ENCODE results near the gene TM9SF1. TPM values are rescaled to one million over a fixed set of nuclear protein-coding genes. Genes with fewer than 3 reads are reported as not detected.
"Not testable (repeated sequence)": the region's sequence is repeated elsewhere in the genome, so short reads cannot be mapped to it uniquely, and the experiment has no call there.

TM9SF1 gene
- total and polyA plus RNA-seq, 2 donors = 30.4 to 48.1 TPM

DNA sequence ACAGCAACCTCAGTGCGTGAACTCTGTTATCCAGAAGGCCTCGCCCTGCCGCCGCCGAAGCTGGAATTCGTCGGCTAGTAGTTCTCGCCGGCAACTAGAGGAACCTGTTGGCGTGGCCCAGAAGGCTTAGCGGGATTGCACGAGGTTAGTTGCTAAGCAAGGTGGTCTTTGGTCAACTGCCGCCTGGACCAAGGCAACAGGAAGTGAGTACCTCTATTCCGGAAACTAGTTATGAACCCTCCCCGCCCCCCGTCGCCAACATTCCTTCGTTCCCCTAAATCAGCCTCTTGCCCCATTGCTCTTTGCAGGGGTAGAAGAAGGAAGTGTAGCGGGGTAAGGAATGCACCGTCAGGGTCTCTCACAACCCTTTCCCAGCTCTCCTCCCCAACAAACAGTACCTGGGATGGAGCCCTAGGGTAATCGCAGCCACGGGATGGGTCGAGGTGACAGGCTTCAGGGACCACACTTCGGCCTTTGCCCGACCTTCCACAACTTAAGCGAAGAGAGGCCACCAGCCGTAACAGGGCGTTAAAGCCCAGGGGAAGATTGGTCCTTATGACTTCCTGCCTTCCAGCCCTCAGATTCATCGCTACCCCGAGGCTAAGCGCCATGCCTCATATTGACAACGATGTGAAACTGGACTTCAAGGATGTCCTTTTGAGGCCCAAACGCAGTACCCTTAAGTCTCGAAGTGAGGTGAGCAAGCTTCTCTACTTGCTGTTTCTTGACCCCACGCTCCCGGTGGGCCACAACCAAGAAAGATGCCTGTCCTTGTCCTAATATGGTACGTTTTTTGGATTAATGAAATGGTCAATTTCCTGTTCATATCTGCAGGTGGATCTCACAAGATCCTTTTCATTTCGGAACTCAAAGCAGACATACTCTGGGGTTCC lies 37.6 kb upstream of the TM9SF1 start, which contains the start of gene GMPR2:
TSS of gene GMPR2 (plus strand) at position 285 of the 893 bp plus-strand sequence. CDS start at position 610, 325 bp downstream.
- H3K4me3 ChIP-seq (ENCODE audit: low read depth, low read length) = peak within 1 kb of the TSS; percentile 92
- H3K4me1 ChIP-seq (ENCODE audit: insufficient read depth) = no peaks in the 10 kb centered on the region
- no peak for DNase-seq (ENCODE audit: extremely low spot score)
- peak within 1 kb of the TSS; percentile 77 for H3K27ac ChIP-seq (ENCODE audit: low read depth)
- 3% methylated on average over 38 of the region's 38 CpGs for WGBS
- H3K36me3 ChIP-seq (ENCODE audit: insufficient read depth) = no peaks in the 10 kb centered on the region

DNA sequence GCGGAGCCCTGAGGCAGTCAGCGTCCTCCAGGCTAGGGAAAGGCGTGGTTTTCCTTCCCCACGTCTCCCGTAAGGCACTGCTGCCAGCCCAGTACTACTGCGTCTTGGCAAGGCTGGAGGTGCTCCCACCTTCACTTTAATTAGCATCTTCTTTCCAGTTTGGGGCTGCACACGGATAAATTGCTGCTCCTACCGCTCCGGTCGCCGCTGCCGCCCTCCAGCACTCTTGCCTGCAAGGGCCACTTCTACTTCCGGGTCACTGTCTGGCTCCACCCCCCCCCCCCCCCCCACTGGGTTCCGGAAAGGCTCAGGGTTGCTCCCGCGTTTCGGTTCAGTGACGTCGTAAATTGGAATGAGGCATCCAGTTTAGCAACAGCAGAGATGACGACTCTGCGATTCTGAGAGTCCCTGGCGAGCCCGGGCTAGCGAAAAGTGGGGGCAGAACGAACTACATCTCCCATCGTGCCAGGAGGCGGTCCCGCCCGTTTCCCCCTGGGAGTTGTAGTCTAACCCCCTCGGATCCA lies 36.9 kb upstream of the TM9SF1 start, which contains the start of gene NEDD8:
TSS of gene NEDD8 (minus strand) at position 247 of the 524 bp plus-strand sequence. CDS start at position 147, 100 bp downstream.
- Histone ChIP-seq H3K36me3 (ENCODE audit: insufficient read depth) (no peaks in the 10 kb centered on the region), H3K4me3 (ENCODE audit: low read depth, low read length) (peak within 1 kb of the TSS; percentile 92), H3K27ac (ENCODE audit: low read depth) (peak within 1 kb of the TSS; percentile 77), H3K4me1 (ENCODE audit: insufficient read depth) (no peaks in the 10 kb centered on the region)
- DNase-seq (ENCODE audit: extremely low spot score) = peak; percentile 83
- under 1% methylated on average over 30 of the region's 30 CpGs for WGBS

DNA sequence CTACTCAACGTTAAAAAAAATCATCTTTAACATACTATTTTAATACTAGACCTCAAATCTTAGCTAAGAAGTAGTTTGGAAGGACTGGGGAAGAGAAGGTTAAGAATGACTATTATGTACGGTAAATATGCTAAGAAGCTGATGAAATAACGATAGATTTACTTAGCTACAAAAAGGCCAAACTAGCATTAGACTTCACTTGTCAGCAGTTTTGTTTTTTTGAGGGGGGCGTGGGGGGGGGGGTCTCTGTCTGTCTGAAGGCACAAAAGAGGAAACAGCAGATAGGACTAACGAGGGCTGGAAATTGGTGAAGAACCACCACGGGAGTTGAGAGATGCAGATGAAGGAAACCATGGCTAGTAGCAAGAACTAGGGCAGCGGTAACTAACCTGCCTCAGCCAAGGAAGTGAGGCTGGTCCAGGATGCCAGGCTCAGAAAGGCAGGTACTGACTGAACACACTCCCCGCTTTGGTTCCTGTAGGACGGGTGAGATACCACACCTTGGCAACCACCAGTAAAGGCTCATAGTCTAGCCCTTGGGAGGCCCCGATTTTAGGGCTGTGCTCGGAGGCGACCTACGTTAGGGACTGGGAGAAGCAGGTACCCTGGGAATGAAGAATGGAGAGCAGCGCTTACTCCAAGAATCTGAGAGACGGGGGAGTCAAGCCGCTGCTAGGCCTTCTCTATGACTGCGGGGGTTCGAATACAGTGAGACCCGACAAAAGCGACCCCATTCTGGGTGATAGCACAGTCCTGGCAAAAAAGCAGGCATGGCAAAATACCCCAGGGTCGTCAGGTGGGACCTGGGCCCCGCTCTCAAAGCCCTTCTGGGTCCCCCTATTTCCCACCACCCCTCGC lies 36.3 kb upstream of the TM9SF1 start:
- Histone ChIP-seq H3K4me3 (ENCODE audit: low read depth, low read length) (peak overlapping the region; percentile 92), H3K36me3 (ENCODE audit: insufficient read depth) (no peaks in the 10 kb centered on the region), H3K27ac (ENCODE audit: low read depth) (peak overlapping the region; percentile 53), H3K4me1 (ENCODE audit: insufficient read depth) (no peaks in the 10 kb centered on the region)
- DNase-seq (ENCODE audit: extremely low spot score) = no peak
- 11% methylated on average over 23 of the region's 23 CpGs for WGBS

DNA sequence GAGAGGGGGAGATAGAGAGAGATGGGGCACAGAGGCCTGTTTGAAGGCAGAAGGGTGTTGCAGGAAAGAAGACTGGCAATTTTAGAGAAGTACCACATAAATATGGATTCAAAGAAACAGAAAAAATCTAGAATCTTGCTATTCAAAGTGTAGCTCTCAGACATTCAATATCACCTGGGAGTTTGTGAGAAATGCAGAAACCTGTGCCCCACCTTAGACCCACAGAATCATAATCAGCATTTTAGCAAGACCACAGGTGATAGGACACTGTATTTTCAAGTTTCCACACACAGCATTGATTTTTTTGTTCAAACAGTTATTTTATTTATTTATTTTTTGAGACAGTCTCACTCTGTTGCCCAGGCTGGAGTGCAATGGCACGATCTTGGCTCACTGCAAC lies 33.7 kb upstream of the TM9SF1 start:
- Histone ChIP-seq H3K27ac (ENCODE audit: low read depth) (no peak overlapping the region), H3K4me3 (ENCODE audit: low read depth, low read length) (no peak overlapping the region), H3K36me3 (ENCODE audit: insufficient read depth) (no peaks in the 10 kb centered on the region), H3K4me1 (ENCODE audit: insufficient read depth) (no peaks in the 10 kb centered on the region)
- 78% methylated on average over 1 of the region's 1 CpG for WGBS
- no peak for DNase-seq (ENCODE audit: extremely low spot score)

DNA sequence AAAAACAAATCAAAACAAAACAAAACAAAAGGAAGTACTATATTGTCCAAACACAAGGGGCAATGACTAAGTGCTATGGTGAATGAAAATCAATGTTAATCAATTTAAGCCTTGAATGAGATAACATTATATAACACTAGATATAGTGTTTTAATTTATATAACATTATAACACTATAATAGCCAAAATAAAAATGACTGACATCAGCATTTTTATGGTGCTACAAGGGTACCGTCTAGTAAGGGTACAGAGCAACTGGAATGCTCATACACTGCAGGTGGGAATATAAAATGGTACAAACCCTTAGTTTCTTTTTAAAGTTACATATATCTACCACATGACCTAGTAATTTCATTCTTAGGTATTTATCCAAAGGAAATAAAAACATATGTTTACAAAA lies 31.2 kb upstream of the TM9SF1 start:
- Histone ChIP-seq H3K36me3 (ENCODE audit: insufficient read depth) (no peaks in the 10 kb centered on the region), H3K4me3 (ENCODE audit: low read depth, low read length) (no peak overlapping the region), H3K27ac (ENCODE audit: low read depth) (no peak overlapping the region), H3K4me1 (ENCODE audit: insufficient read depth) (no peaks in the 10 kb centered on the region)
- DNase-seq (ENCODE audit: extremely low spot score) = no peak
- WGBS = 74% methylated on average over 1 of the region's 1 CpG

DNA sequence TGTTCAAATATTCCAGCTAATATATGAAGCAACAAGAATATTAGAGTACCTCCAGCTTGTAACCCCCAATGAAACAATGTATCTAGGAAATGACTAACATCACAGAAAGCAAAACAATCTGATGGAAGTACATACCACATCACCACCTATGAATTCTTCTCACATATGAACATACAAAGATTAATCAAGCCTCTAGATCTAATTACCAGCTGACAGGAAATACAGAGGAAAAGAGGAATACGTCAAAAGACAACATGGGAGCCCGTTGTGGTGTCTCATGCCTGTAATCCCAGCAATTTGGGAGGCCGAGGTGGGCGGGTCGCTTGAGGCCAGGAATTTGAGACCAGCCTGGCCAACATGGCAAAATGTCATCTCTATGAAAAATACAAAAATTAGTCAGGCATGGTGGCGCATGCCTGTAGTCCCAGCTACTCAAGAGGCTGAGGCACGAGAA lies 29.4 kb upstream of the TM9SF1 start:
- DNase-seq (ENCODE audit: extremely low spot score) = no peak
- Histone ChIP-seq H3K36me3 (ENCODE audit: insufficient read depth) (no peaks in the 10 kb centered on the region), H3K27ac (ENCODE audit: low read depth) (no peak overlapping the region), H3K4me1 (ENCODE audit: insufficient read depth) (no peaks in the 10 kb centered on the region), H3K4me3 (ENCODE audit: low read depth, low read length) (no peak overlapping the region)
- WGBS = 90% methylated on average over 7 of the region's 7 CpGs

DNA sequence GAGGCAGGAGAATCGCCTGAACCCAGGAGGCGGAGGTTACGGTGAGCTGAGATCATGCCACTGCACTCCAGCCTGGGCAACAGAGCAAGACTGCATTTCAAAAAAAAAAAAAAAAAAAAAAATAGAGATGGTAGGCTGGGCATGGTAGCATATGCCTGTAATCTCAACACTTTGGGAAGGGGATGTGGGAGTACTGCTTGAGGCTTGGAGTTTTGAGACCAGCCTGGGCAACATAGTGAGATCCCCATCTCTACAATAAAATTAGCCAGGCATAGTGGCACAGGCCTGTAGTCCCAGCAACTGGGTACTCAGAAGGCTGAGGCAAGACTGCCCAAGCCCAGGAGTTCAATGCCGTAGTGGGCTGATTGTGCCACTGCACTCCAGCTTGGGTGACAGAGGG lies 27.7 kb upstream of the TM9SF1 start:
- WGBS = 95% methylated on average over 4 of the region's 4 CpGs
- H3K27ac ChIP-seq (ENCODE audit: low read depth); H3K4me3 ChIP-seq (ENCODE audit: low read depth, low read length); H3K4me1 ChIP-seq (ENCODE audit: insufficient read depth); H3K36me3 ChIP-seq (ENCODE audit: insufficient read depth); DNase-seq (ENCODE audit: extremely low spot score): not testable (repeated sequence)

DNA sequence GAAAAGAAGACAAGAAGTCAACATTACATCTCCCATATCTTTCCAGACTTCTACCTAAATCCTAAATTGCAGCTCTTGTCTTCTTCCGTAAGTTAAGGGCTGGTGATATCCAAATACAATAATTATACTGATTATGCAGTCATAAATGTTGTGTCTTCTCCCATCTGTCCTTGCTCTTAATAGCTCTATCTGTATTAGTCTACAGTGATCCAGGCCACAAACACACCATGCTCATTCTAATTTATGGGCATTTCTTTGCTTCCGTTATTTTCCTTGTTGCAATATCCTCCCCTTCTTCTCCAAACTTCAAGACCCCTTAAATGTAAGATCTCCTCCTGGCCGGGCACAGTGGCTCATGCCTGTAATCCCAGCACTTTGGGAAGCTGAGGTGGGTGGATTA lies 24.3 kb upstream of the TM9SF1 start:
- no peak overlapping the region for H3K27ac ChIP-seq (ENCODE audit: low read depth)
- no peak overlapping the region for H3K4me3 ChIP-seq (ENCODE audit: low read depth, low read length)
- 58% methylated on average over 3 of the region's 3 CpGs for WGBS
- DNase-seq (ENCODE audit: extremely low spot score) = no peak
- H3K4me1 ChIP-seq (ENCODE audit: insufficient read depth) = no peaks in the 10 kb centered on the region
- no peaks in the 10 kb centered on the region for H3K36me3 ChIP-seq (ENCODE audit: insufficient read depth)

DNA sequence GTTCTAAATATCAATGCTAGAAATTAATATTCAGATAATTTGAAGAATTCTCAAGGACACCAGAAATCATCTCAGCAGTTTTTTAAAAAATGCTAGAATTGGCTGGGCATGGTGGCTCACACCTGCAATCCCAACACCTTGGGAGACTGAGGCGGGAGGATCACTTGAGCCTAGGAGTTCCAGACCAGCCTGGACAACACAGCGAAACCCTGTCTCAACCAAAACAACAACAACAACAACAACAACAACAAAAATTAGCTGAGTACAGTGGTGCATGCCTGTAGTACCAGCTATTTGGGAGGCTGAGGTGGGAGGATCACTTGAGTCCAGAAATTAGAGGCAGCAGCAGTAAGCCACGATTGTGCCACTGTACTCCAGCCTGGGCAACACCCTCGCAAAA lies 23.8 kb upstream of the TM9SF1 start:
- H3K4me3 ChIP-seq (ENCODE audit: low read depth, low read length) = no peak overlapping the region
- no peaks in the 10 kb centered on the region for H3K4me1 ChIP-seq (ENCODE audit: insufficient read depth)
- no peak for DNase-seq (ENCODE audit: extremely low spot score)
- 92% methylated on average over 4 of the region's 4 CpGs for WGBS
- no peaks in the 10 kb centered on the region for H3K36me3 ChIP-seq (ENCODE audit: insufficient read depth)
- H3K27ac ChIP-seq (ENCODE audit: low read depth) = no peak overlapping the region

DNA sequence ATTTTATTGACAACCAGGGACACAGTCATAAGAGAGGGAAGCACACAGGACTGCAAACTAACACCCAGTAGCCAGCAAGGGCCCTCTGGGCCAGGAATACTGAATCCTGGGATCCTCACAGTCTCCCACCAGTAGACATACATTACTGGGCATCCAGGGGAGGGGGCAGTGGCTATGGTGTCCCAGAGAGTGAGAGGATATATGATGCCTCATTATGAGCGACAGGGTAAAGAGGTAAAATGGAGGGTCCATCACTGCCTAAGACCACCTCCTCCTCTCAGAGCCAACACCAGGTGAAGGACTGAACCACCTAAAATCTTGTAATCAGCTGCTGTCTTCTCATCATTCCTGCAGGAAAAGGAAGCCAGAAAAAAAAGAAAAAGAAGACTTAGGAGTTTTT lies 21.6 kb upstream of the TM9SF1 start:
- not testable (repeated sequence) for H3K4me1 ChIP-seq (ENCODE audit: insufficient read depth); H3K27ac ChIP-seq (ENCODE audit: low read depth); DNase-seq (ENCODE audit: extremely low spot score); H3K36me3 ChIP-seq (ENCODE audit: insufficient read depth); H3K4me3 ChIP-seq (ENCODE audit: low read depth, low read length)
- 98% methylated on average over 1 of the region's 1 CpG for WGBS

DNA sequence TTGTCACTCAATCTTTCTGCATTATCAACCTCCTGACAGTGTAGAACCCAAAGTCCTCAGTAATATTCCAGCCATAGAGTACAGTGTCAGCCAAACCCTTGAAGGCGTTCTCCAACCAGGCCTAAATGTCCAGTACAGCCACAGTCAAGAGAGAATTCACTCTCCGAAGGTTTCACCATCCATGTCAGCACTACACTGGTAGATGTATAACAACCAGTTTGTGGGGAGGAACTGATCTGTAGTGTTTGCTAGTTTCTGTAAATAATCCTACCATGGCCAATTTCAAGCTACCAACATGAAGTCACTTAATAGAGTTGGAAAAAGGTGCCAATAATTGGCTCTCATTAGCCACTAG lies 21.1 kb upstream of the TM9SF1 start:
- no peaks in the 10 kb centered on the region for H3K4me1 ChIP-seq (ENCODE audit: insufficient read depth)
- no peak overlapping the region for H3K4me3 ChIP-seq (ENCODE audit: low read depth, low read length)
- DNase-seq (ENCODE audit: extremely low spot score) = no peak
- H3K27ac ChIP-seq (ENCODE audit: low read depth) = no peak overlapping the region
- H3K36me3 ChIP-seq (ENCODE audit: insufficient read depth) = no peaks in the 10 kb centered on the region
- WGBS = 90% methylated on average over 2 of the region's 2 CpGs

DNA sequence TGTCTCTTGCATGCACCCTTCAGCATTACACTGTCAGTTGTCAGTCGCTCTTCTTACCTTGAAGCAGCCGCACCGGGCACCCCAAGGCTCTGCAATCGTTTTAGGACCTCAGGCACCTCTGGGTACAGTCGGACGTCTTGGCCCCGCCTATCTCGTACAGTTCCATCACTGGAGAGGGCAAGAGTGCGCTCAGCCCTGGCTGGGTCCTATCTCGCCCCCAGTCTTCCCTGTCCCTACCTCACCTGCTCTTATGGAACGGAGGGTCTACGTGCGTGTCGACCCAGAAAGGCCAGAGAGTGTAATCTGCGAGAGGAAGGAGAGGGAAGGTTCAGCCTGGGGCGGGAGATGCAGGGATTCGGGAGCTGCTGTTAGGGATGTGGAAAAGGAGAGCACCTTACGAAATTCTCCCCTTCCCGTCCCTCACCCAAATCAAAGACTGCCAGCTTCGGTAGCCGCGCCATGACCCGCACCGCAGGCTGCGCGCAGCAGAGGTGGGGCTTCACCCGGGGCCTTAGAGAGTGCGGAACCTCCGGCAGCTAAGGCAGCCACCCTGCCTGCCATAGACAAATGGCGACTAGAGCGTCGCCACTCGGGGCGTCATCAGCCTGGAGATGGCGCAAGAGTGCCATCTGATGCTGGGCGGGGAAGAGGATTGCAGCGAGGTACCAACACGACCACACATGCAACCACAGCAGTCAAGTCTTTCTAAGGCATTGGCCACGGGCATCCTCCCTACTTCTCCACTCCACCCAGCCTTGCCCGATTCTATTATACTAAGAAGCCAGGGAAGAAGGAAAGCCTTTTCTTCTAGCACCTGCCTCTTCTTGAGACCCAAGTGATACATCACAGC lies 20.5 kb upstream of the TM9SF1 start, which contains the start of gene MDP1:
TSS of gene MDP1 (minus strand) at position 572 of the 850 bp plus-strand sequence. CDS start at position 461, 111 bp downstream.
- H3K36me3 ChIP-seq (ENCODE audit: insufficient read depth) = no peaks in the 10 kb centered on the region
- peak; percentile 56 for DNase-seq (ENCODE audit: extremely low spot score)
- WGBS = under 1% methylated on average over 40 of the region's 40 CpGs
- no peaks in the 10 kb centered on the region for H3K4me1 ChIP-seq (ENCODE audit: insufficient read depth)
- H3K4me3 ChIP-seq (ENCODE audit: low read depth, low read length) = peak within 1 kb of the TSS; percentile 70
- H3K27ac ChIP-seq (ENCODE audit: low read depth) = peak within 1 kb of the TSS; percentile 87

Measured in urinary bladder (tissue), 4 donors.